AG09309 (cell line): Measurements from ENCODE around the gene PTPRH.
A peak's percentile ranks its signal among the peaks of the same experiment; 100 is the strongest.

Experiments
- DNase-seq: peaks from one replicate; pipeline ENCODE4 v3.0.0-alpha.2; 2010; ENCODE audit warnings: low read depth
- H3K4me3 ChIP-seq: 2 replicates; pipeline ENCODE4 v1.5.1; 2011; ENCODE audit warnings: mild to moderate bottlenecking, low read depth, low read length, moderate library complexity; ENCODE audit not compliant: control insufficient read depth
- CTCF ChIP-seq: IDR thresholded peaks from 2 replicates; pipeline ENCODE4 v1.5.1; 2011; ENCODE audit warnings: mild to moderate bottlenecking, low read depth, low read length, inconsistent platforms; ENCODE audit not compliant: insufficient read depth, control insufficient read depth; ENCODE audit errors: missing control alignments

Gene PTPRH

GRCh38 chr19:55208880-55209692, at the start of gene PTPRH:
Gene PTPRH, minus strand, starts transcription at chr19:55209501. Its CDS starts 68 bp downstream, at chr19:55209433.
- H3K4me3 ChIP-seq = no peak within 1 kb of the TSS
- no peak for DNase-seq
- TF ChIP-seq CTCF = no peak

- H3K4me3 ChIP-seq = peak overlapping the region; percentile 94
- no peak for DNase-seq
- no peak for TF ChIP-seq CTCF
These were observed 49.2 kb upstream of the PTPRH start for GRCh38 chr19:55258476-55258827.

GRCh38 chr19:55257461-55258420, 48.4 kb upstream of the PTPRH start:
- no peak for DNase-seq
- peak overlapping the region; percentile 94 for H3K4me3 ChIP-seq
- TF ChIP-seq CTCF = no peak

- no peak for DNase-seq
- TF ChIP-seq CTCF = no peak
- H3K4me3 ChIP-seq = peak overlapping the region; percentile 94
These were observed 47.5 kb upstream of the PTPRH start for GRCh38 chr19:55256562-55257460.

GRCh38 chr19:55255618-55256423, 46.5 kb upstream of the PTPRH start:
- peak overlapping the region; percentile 3; the same call in 1 of the 2 replicates for H3K4me3 ChIP-seq
- no peak for TF ChIP-seq CTCF
- no peak for DNase-seq
